NCI-H82 treated with DMSO at 0.1 percent for 48 hours (cell line): ENCODE results near the gene GPALPP1.
"Not testable (repeated sequence)": the region's sequence is repeated elsewhere in the genome, so short reads cannot be mapped to it uniquely, and the experiment has no call there.

Experiments used
- DNase-seq: peaks from one replicate; lab custom pipeline; 2025; ENCODE audit not compliant: unreplicated experiment; lab: John Stamatoyannopoulos, UW

The GPALPP1 gene

GRCh38 chr13:44989071-44989889 is at the start of gene GPALPP1, which contains the start of gene NUFIP1:
TSS of gene GPALPP1 (plus strand) at chr13:44989538. CDS start at chr13:44989655, 117 bp downstream.
TSS of gene NUFIP1 (minus strand) at chr13:44989471. CDS start at chr13:44989436, 35 bp downstream.
- DNase-seq = peak; percentile 83

GRCh38 chr13:44943411-44943810 is 45.9 kb upstream of the GPALPP1 start:
- DNase-seq = not testable (repeated sequence)

GRCh38 chr13:44951184-44951583 is 38.2 kb upstream of the GPALPP1 start:
- no peak for DNase-seq

GRCh38 chr13:44952671-44953070 is 36.7 kb upstream of the GPALPP1 start:
- DNase-seq = no peak

- DNase-seq = no peak
These were observed 35.1 kb upstream of the GPALPP1 start for GRCh38 chr13:44954224-44954623.

- DNase-seq = no peak
These were observed 33.9 kb upstream of the GPALPP1 start for GRCh38 chr13:44955406-44955805.

GRCh38 chr13:44961997-44962396 is 27.3 kb upstream of the GPALPP1 start:
- DNase-seq = no peak

GRCh38 chr13:44967704-44968433 is 21.5 kb upstream of the GPALPP1 start:
- DNase-seq = no peak

- no peak for DNase-seq
These were observed 20.9 kb upstream of the GPALPP1 start for GRCh38 chr13:44968434-44968815.

- DNase-seq = peak; percentile 42
These were observed 19.5 kb upstream of the GPALPP1 start for GRCh38 chr13:44969551-44970484.

- DNase-seq = no peak
These were observed 17.4 kb upstream of the GPALPP1 start for GRCh38 chr13:44971656-44972595.

- no peak for DNase-seq
These were observed 16.3 kb upstream of the GPALPP1 start for GRCh38 chr13:44972956-44973581.

GRCh38 chr13:44974056-44974793 is 15.1 kb upstream of the GPALPP1 start:
- no peak for DNase-seq

GRCh38 chr13:44976196-44976595 is 13.1 kb upstream of the GPALPP1 start:
- no peak for DNase-seq

GRCh38 chr13:44976949-44977583 is 12.3 kb upstream of the GPALPP1 start:
- DNase-seq = no peak

- no peak for DNase-seq
These were observed 11.0 kb upstream of the GPALPP1 start for GRCh38 chr13:44978328-44978727.

GRCh38 chr13:44989941-44990340 is 603 bp downstream of the GPALPP1 start:
- no peak for DNase-seq

- DNase-seq = no peak
These were observed 14.1 kb downstream of the GPALPP1 start for GRCh38 chr13:45003417-45003816.
